Endothelial cell of umbilical vein (primary cell): ENCODE data around the gene PNLIP. TPM values are rescaled to one million over a fixed set of nuclear protein-coding genes. Genes with fewer than 3 reads are reported as not detected.

ENCODE experiments used
- BruUV-seq: library from RNA; stranded (reverse); fragments of 400-500 nt; replicated peaks from 2 replicates; lab custom pipeline; 2021; lab: Mats Ljungman, UMichigan
- CTCF ChIA-PET: fragments of 300-600, 350-600 bp; sonication (Branson Sonifier 250); formaldehyde crosslinking; loops from one replicate; lab custom pipeline; 2021; ENCODE audit warnings: antibody characterized with exemption, inconsistent platforms; lab: Charles Lee
- POLR2A ChIA-PET: fragments of 300-600, 350-600 bp; sonication (Branson Sonifier 250); formaldehyde crosslinking; loops from one replicate; lab custom pipeline; 2021; ENCODE audit warnings: antibody characterized with exemption, inconsistent platforms; lab: Charles Lee
- DNase-seq: peaks from one replicate; pipeline ENCODE4 v3.0.0-alpha.2; 2011; ENCODE audit warnings: low read depth, low spot score
- FAIRE-seq: peaks from 2 replicates; lab custom pipeline; 2011; peaks lifted over from hg19 to GRCh38; lab: Jason Lieb, UNC
- H2AFZ ChIP-seq: 2 replicates; pipeline ENCODE4 v1.6.0; 2012; ENCODE audit warnings: low read depth, low read length, control low read depth, inconsistent platforms
- H3K27ac ChIP-seq: 2 replicates; pipeline ENCODE4 v1.5.1; 2011; ENCODE audit warnings: low read depth, mild to moderate bottlenecking, control low read depth, low read length, moderate library complexity; ENCODE audit not compliant: insufficient read depth
- H3K27me3 ChIP-seq, 2 experiments: 2 replicates each; pipeline versions ENCODE4 v1.6.0 to v1.6.1; 2011; ENCODE audit warnings: low read length in 2 of 2, mixed read lengths in 1 of 2; ENCODE audit not compliant: control insufficient read depth in 2 of 2, insufficient read depth in 2 of 2
- H3K36me3 ChIP-seq, 2 experiments: 2 replicates in 1 of 2; 3 replicates in 1 of 2; pipeline ENCODE4 v1.5.1; 2011; ENCODE audit warnings: low read length in 2 of 2, mild to moderate bottlenecking in 1 of 2, moderate library complexity in 1 of 2; ENCODE audit not compliant: control insufficient read depth in 2 of 2, insufficient read depth in 2 of 2; ENCODE audit errors: extremely low read depth in 1 of 2
- H3K4me1 ChIP-seq: 3 replicates; pipeline ENCODE4 v1.5.1; 2011; ENCODE audit warnings: mild to moderate bottlenecking, low read length; ENCODE audit not compliant: control insufficient read depth, insufficient read depth; ENCODE audit errors: extremely low read depth
- H3K4me2 ChIP-seq: 2 replicates; pipeline ENCODE4 v1.6.1; 2011; ENCODE audit warnings: low read length, control low read depth, mixed read lengths; ENCODE audit not compliant: insufficient read depth
- H3K4me3 ChIP-seq, 3 experiments: fragments of 200-600 bp in 1 of 3; sonication (generic), shearing (Covaris generic) in 1 of 3; replicated peaks in 1 of 3; 2 replicates each; pipeline ENCODE4 v1.5.1; 2011 to 2016; ENCODE audit warnings: control low read depth in 3 of 3, low read length in 3 of 3, mild to moderate bottlenecking in 2 of 3, inconsistent platforms in 1 of 3, low read depth in 1 of 3, moderate library complexity in 1 of 3; ENCODE audit not compliant: insufficient read depth in 1 of 3
- H3K79me2 ChIP-seq: 2 replicates; pipeline ENCODE4 v1.6.0; 2012; ENCODE audit warnings: low read length, inconsistent platforms; ENCODE audit not compliant: control insufficient read depth, insufficient read depth
- H3K9ac ChIP-seq: replicated peaks from 2 replicates; pipeline ENCODE3; 2011; ENCODE audit warnings: low read length, control low read depth; ENCODE audit not compliant: insufficient read depth; ENCODE audit errors: extremely low read depth
- H3K9me1 ChIP-seq: replicated peaks from 3 replicates; pipeline ENCODE4 v1.6.0; 2011; ENCODE audit warnings: mild to moderate bottlenecking, low read length; ENCODE audit not compliant: control insufficient read depth, insufficient read depth; ENCODE audit errors: extremely low read depth
- H3K9me3 ChIP-seq: replicated peaks from 2 replicates; pipeline ENCODE4 v1.5.1; 2012; ENCODE audit warnings: low read length, inconsistent platforms; ENCODE audit not compliant: control insufficient read depth, insufficient read depth
- H4K20me1 ChIP-seq: replicated peaks from 2 replicates; pipeline ENCODE3; 2011; ENCODE audit warnings: mild to moderate bottlenecking, low read length; ENCODE audit not compliant: control insufficient read depth, insufficient read depth; ENCODE audit errors: extremely low read depth
- CTCF ChIP-seq, 2 donors: IDR thresholded peaks; 1 replicate in 1 of 2; 2 replicates in 1 of 2; pipeline ENCODE4 v1.5.1; 2011; ENCODE audit warnings: low read length in 2 of 2, mild to moderate bottlenecking in 2 of 2, moderate library complexity in 2 of 2, control low read depth in 1 of 2, inconsistent platforms in 1 of 2, low read depth in 1 of 2; ENCODE audit not compliant: insufficient read depth in 1 of 2; ENCODE audit errors: extremely low read depth in 1 of 2
- EZH2 ChIP-seq: IDR thresholded peaks from 2 replicates; pipeline ENCODE4 v1.6.1; 2012; ENCODE audit warnings: borderline replicate concordance, low read depth, mild to moderate bottlenecking, moderate library complexity, low read length, inconsistent platforms; ENCODE audit not compliant: severe bottlenecking
- FOS ChIP-seq: IDR thresholded peaks from 2 replicates; pipeline ENCODE4 v1.6.1; 2011; ENCODE audit warnings: mild to moderate bottlenecking, low read length, moderate library complexity, borderline replicate concordance; ENCODE audit not compliant: insufficient read depth
- GATA2 ChIP-seq: IDR thresholded peaks from 2 replicates; pipeline ENCODE4 v1.7.0; 2011; ENCODE audit warnings: low read depth, mild to moderate bottlenecking, moderate library complexity, mixed read lengths, low read length; ENCODE audit not compliant: insufficient read length, insufficient read depth
- JUN ChIP-seq: IDR thresholded peaks from 2 replicates; pipeline ENCODE4 v1.6.1; 2011; ENCODE audit warnings: borderline replicate concordance, low read depth; ENCODE audit not compliant: insufficient read length, insufficient read depth
- MAX ChIP-seq: IDR thresholded peaks from 2 replicates; pipeline ENCODE4 v1.6.1; 2011; ENCODE audit not compliant: insufficient read depth, insufficient read length
- MYC ChIP-seq: IDR thresholded peaks from one replicate; pipeline ENCODE4 v1.6.1; 2011; ENCODE audit warnings: mild to moderate bottlenecking, low read depth, low read length
- POLR2A ChIP-seq: IDR thresholded peaks from 2 replicates; pipeline ENCODE4 v1.6.1; 2012; ENCODE audit warnings: low read depth, mild to moderate bottlenecking, control low read depth, low read length
- POLR2AphosphoS5 ChIP-seq: IDR thresholded peaks from 2 replicates; pipeline ENCODE4 v1.6.1; 2012; ENCODE audit warnings: low read depth, mild to moderate bottlenecking, control low read depth, low read length, moderate library complexity; ENCODE audit not compliant: insufficient read depth
- dilution Hi-C: fragments of 300-500 bp; cut with MboI; formaldehyde crosslinking; loops from one replicate; pipeline ENCODE4 v1.15.0; 2019; ENCODE audit warnings: low sequenced_read_pairs; ENCODE audit not compliant: extremely low pct_ligation_motif_present
- intact Hi-C: fragments of 100-400 bp; cut with micrococcal nuclease; formaldehyde crosslinking; loops from one replicate; pipeline ENCODE4 v1.10.0; 2022
- polyA plus RNA-seq, 4 experiments: library from polyadenylated mRNA; depleted of rRNA in 3 of 4; stranded (reverse) in 3 of 4; unstranded in 1 of 4; fragments of >200 nt; gene quantifications; 2 replicates each; pipeline versions ENCODE4 v1.2.1 to v1.2.3, GENCODE V29; 2011 to 2012; ENCODE audit warnings: missing spikeins in 1 of 4
- total RNA-seq: library from RNA; stranded (reverse); gene quantifications from 2 replicates; pipeline ENCODE4 v1.2.3, GENCODE V29; 2021

PNLIP gene
- total and polyA plus RNA-seq, 2 donors (not counting 3 experiments of a cell fraction or from before 2014, with no cell fraction given): not detected

- H3K36me3 ChIP-seq: no peaks in the 10 kb centered on the region
- no peaks in the 10 kb centered on the region for H3K9me3 ChIP-seq
- no peak overlapping the region for H2AFZ ChIP-seq
- no TSS peak for BruUV-seq
- TF ChIP-seq CTCF (IDR thresholded peaks at IDR 0.05; ENCODE audit: extremely low read depth in 1 of 2, insufficient read depth in 1 of 2, low read depth in 1 of 2, low read length in 2 of 2): no peak
- TF ChIP-seq MAX: no peak
- TF ChIP-seq GATA2: no peak
- no peak for TF ChIP-seq FOS
- no peak for TF ChIP-seq MYC
- no peak for TF ChIP-seq EZH2
- TF ChIP-seq JUN: no peak
- no peak for TF ChIP-seq POLR2A
- TF ChIP-seq POLR2AphosphoS5: no peak
- no peak overlapping the region for H3K9ac ChIP-seq
- H3K4me2 ChIP-seq: no peak overlapping the region
- intact Hi-C loops (no loop called here), dilution Hi-C loops (no loop called here)
- no peaks in the 10 kb centered on the region for H3K4me1 ChIP-seq
- no peaks in the 10 kb centered on the region for H4K20me1 ChIP-seq
- DNase-seq (no peak), FAIRE-seq (no peak)
- ChIA-PET CTCF (no interaction called here), POLR2A (no interaction called here)
- no peaks in the 10 kb centered on the region for H3K9me1 ChIP-seq
- no peak overlapping the region for H3K4me3 ChIP-seq
- no peaks in the 10 kb centered on the region for H3K27me3 ChIP-seq
- no peaks in the 10 kb centered on the region for H3K79me2 ChIP-seq
- no peak overlapping the region for H3K27ac ChIP-seq
These were observed 609 bp upstream of the PNLIP start for GRCh38 chr10:116545122-116545521.
